Endothelial cell (in vitro differentiated cells): ENCODE measurements around the gene CCR2. TPM values are rescaled to one million over a fixed set of nuclear protein-coding genes. Genes with fewer than 3 reads are reported as not detected.

Source experiments
- DNase-seq: peaks from one replicate; pipeline ENCODE4 v3.0.0; 2021; ENCODE audit warnings: low spot score
- H3K27ac Mint-ChIP-seq: one replicate; pipeline ENCODE4 v1.8.0; 2021; ENCODE audit warnings: mixed read lengths, inconsistent platforms; ENCODE audit not compliant: unreplicated experiment
- H3K27me3 Mint-ChIP-seq: one replicate; pipeline ENCODE4 v1.8.0; 2021; ENCODE audit warnings: mild to moderate bottlenecking, moderate library complexity, mixed read lengths, inconsistent platforms; ENCODE audit not compliant: unreplicated experiment
- H3K36me3 Mint-ChIP-seq: one replicate; pipeline ENCODE4 v1.8.0; 2021; ENCODE audit warnings: mild to moderate bottlenecking, low read depth, mixed read lengths, inconsistent platforms; ENCODE audit not compliant: unreplicated experiment
- H3K4me1 Mint-ChIP-seq: one replicate; pipeline ENCODE4 v1.8.0; 2021; ENCODE audit warnings: mild to moderate bottlenecking, mixed read lengths, inconsistent platforms; ENCODE audit not compliant: unreplicated experiment
- H3K4me3 Mint-ChIP-seq: one replicate; pipeline ENCODE4 v1.8.0; 2021; ENCODE audit warnings: mild to moderate bottlenecking, mixed read lengths, inconsistent platforms; ENCODE audit not compliant: unreplicated experiment
- H3K9me3 Mint-ChIP-seq: one replicate; pipeline ENCODE4 v1.8.0; 2021; ENCODE audit warnings: mixed read lengths, inconsistent platforms; ENCODE audit not compliant: unreplicated experiment
- total RNA-seq: library from RNA; stranded (reverse); fragmentation: NEBNext Ultra II Directional; extraction: Animal tissue kit (Norgen Biotek cat#: 25700); gene quantifications from one replicate; pipeline ENCODE4 v1.2.1, GENCODE V29; 2021; ENCODE audit not compliant: unreplicated experiment
- TF ChIP-seq, protein P1 (sequence below): fragments of 200-600 bp; sonication (generic); IDR thresholded peaks from one replicate; pipeline ENCODE4 v1.5.0; 2021; ENCODE audit warnings: antibody characterized with exemption; ENCODE audit not compliant: unreplicated experiment

CCR2 gene
- total RNA-seq, 1 donor from 2014 or later = not detected

DNA sequence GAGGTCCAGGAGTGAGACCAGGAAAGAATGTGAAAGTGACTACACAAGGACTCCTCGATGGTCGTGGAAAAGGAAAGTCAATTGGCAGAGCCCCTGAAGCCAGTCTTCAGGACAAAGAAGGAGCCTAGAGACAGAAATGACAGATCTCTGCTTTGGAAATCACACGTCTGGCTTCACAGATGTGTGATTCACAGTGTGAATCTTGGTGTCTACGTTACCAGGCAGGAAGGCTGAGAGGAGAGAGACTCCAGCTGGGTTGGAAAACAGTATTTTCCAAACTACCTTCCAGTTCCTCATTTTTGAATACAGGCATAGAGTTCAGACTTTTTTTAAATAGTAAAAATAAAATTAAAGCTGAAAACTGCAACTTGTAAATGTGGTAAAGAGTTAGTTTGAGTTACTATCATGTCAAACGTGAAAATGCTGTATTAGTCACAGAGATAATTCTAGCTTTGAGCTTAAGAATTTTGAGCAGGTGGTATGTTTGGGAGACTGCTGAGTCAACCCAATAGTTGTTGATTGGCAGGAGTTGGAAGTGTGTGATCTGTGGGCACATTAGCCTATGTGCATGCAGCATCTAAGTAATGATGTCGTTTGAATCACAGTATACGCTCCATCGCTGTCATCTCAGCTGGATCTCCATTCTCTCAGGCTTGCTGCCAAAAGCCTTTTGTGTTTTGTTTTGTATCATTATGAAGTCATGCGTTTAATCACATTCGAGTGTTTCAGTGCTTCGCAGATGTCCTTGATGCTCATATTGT lies 6.0 kb downstream of the CCR2 start:
- no peaks in the 10 kb centered on the region for H3K27me3 Mint-ChIP-seq
- H3K9me3 Mint-ChIP-seq = no peaks in the 10 kb centered on the region
- TF ChIP-seq, protein P1, sequence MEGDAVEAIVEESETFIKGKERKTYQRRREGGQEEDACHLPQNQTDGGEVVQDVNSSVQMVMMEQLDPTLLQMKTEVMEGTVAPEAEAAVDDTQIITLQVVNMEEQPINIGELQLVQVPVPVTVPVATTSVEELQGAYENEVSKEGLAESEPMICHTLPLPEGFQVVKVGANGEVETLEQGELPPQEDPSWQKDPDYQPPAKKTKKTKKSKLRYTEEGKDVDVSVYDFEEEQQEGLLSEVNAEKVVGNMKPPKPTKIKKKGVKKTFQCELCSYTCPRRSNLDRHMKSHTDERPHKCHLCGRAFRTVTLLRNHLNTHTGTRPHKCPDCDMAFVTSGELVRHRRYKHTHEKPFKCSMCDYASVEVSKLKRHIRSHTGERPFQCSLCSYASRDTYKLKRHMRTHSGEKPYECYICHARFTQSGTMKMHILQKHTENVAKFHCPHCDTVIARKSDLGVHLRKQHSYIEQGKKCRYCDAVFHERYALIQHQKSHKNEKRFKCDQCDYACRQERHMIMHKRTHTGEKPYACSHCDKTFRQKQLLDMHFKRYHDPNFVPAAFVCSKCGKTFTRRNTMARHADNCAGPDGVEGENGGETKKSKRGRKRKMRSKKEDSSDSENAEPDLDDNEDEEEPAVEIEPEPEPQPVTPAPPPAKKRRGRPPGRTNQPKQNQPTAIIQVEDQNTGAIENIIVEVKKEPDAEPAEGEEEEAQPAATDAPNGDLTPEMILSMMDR = no peak
- no peaks in the 10 kb centered on the region for H3K4me1 Mint-ChIP-seq
- no peak overlapping the region for H3K27ac Mint-ChIP-seq
- no peak for DNase-seq
- no peaks in the 10 kb centered on the region for H3K36me3 Mint-ChIP-seq
- H3K4me3 Mint-ChIP-seq = no peak overlapping the region

DNA sequence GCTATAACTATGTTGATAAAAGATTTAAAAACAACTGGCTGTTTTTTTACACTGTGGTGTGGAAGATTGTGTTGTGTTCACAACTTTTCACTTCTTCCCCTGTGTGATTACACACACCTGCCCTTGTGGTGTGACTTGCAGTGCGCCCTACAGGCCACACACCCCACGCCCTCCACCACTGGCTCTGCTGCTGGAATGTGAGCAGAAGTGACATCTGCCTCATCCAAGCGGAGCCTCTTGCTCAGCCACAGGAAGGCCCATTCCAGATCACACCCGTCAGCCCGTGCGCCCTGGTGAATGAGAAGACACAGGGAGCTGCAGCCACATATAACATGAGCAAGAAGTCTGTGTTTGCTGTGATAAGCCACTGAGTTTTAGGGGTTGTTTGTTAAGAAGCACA lies 7.0 kb downstream of the CCR2 start:
- no peaks in the 10 kb centered on the region for H3K9me3 Mint-ChIP-seq
- H3K27me3 Mint-ChIP-seq = no peaks in the 10 kb centered on the region
- no peak for DNase-seq
- TF ChIP-seq, protein P1 = no peak
- H3K4me3 Mint-ChIP-seq = no peak overlapping the region
- no peaks in the 10 kb centered on the region for H3K4me1 Mint-ChIP-seq
- no peaks in the 10 kb centered on the region for H3K36me3 Mint-ChIP-seq
- H3K27ac Mint-ChIP-seq = no peak overlapping the region

DNA sequence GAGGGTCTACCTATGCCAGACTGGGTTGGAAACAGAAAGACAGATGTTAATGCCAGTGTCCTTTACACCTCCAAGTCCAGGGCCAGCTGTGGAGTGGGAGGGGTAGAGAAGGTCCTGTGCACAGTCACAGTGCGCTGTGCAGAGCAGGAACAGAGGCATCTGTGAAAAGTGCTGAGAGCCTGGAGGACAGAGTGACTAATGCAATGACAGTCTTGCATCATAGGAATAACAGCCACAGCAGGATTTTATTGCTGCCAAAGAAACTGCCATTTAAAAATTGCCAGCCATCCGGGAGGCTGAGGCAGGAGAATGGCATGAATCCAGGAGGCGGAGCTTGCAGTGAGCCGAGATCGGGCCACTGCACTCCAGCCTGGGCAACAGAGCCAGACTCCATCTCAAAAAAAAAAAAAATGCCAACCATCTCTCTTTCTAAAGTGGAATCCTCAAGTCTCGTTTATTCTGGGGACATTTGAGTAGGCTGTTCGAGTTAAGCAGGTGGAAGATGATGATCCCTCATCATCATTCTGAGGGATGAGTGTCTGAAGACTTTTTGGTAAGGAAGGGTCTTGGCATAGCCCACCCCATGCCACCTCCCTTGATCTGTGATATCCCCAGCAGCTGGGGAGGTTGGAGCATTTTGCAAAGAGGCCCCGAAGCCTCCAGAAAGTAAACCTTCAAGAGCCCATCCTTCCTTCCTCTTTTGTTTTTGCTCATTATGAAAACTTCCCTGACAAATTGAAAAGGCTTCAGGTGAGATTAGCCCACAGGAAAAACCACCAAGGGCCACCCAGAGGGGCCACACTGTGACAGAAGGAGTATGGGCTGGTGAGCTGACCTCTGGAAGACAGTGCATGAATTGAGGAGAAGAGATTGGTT lies 7.7 kb downstream of the CCR2 start:
- no peaks in the 10 kb centered on the region for H3K9me3 Mint-ChIP-seq
- H3K27ac Mint-ChIP-seq = no peak overlapping the region
- H3K4me3 Mint-ChIP-seq = no peak overlapping the region
- H3K27me3 Mint-ChIP-seq = no peaks in the 10 kb centered on the region
- H3K36me3 Mint-ChIP-seq = no peaks in the 10 kb centered on the region
- DNase-seq = no peak
- TF ChIP-seq, protein P1 = no peak
- H3K4me1 Mint-ChIP-seq = no peaks in the 10 kb centered on the region

DNA sequence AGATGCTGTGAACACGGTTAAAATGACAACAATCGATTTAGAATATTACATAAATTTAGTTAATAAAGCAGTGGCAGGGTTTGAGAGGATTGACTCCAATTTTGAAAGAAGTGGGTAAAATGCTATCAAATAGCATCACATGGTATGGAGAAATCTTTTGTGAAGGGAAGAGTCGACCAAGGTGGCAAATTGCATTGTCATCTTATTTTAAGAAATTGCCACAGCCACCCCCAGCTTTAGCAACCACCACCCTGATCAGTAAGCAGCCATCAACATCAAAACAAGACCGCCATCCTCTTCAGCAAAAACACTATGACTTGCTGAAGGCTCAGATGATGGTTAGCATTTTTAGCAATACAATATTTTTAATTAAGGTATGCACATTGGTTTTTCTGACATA lies 11.1 kb downstream of the CCR2 start:
- H3K4me3 Mint-ChIP-seq = no peak overlapping the region
- no peaks in the 10 kb centered on the region for H3K9me3 Mint-ChIP-seq
- TF ChIP-seq, protein P1 = no peak
- H3K36me3 Mint-ChIP-seq = no peaks in the 10 kb centered on the region
- H3K27me3 Mint-ChIP-seq = no peaks in the 10 kb centered on the region
- DNase-seq = no peak
- no peak overlapping the region for H3K27ac Mint-ChIP-seq
- no peaks in the 10 kb centered on the region for H3K4me1 Mint-ChIP-seq
